22Rv1 (cell line): Measurements from ENCODE around the gene WWTR1.

Experiments
- H3K27ac ChIP-seq: fragments of 450-650 bp; 2 replicates; pipeline ENCODE4 v1.5.1; 2017
- ZFX ChIP-seq: fragments of 450-650 bp; IDR thresholded peaks from 2 replicates; pipeline ENCODE4 v1.6.1; 2017; ENCODE audit warnings: antibody characterized with exemption, borderline replicate concordance
- TF ChIP-seq, protein P1 (sequence below): fragments of 450-650 bp; IDR thresholded peaks from 2 replicates; pipeline ENCODE4 v1.5.1; 2017; ENCODE audit warnings: mild to moderate bottlenecking

Gene WWTR1

DNA sequence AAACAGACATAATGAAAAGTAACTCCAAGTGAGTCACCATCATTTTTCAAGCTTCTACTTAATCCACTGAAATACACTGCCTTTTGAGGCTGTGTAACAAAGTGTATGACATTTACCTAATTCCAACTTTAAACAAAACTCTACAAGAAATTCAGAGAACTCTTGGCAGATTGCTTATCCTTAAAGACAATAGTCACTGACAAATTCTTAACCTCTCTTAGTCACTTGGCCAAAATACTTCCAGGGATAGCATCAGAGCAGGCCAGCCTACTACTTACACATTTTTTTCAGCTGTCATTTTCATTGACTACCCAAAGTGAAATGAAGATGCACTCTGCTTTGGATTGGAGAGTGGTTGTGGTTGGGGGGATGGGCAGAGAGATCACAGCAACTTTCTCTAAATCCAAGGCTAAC, 3.6 kb downstream of the WWTR1 start:
- H3K27ac ChIP-seq, result no peak overlapping the region
- no peak for TF ChIP-seq ZFX
- TF ChIP-seq, protein P1, sequence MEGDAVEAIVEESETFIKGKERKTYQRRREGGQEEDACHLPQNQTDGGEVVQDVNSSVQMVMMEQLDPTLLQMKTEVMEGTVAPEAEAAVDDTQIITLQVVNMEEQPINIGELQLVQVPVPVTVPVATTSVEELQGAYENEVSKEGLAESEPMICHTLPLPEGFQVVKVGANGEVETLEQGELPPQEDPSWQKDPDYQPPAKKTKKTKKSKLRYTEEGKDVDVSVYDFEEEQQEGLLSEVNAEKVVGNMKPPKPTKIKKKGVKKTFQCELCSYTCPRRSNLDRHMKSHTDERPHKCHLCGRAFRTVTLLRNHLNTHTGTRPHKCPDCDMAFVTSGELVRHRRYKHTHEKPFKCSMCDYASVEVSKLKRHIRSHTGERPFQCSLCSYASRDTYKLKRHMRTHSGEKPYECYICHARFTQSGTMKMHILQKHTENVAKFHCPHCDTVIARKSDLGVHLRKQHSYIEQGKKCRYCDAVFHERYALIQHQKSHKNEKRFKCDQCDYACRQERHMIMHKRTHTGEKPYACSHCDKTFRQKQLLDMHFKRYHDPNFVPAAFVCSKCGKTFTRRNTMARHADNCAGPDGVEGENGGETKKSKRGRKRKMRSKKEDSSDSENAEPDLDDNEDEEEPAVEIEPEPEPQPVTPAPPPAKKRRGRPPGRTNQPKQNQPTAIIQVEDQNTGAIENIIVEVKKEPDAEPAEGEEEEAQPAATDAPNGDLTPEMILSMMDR, result no peak

DNA sequence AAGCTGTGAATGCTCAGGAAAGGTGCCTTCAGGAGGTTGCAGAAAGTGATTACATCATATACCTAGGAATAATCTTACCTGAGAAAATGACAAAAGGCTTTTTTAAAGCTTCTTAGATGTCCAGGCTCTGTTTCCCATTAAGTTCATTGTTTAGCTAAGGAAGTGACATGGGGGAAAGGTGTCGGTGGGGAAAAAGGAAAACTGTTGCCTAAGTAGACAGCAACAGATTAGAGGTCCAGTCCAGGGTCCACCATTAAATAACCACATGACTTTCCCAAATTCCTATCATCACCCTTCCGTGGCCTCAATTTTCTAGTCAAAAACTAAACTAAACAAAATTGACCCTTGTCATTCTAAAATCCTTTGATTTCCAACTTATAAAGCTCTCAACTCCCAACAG, 4.3 kb downstream of the WWTR1 start:
- H3K27ac ChIP-seq, result no peak overlapping the region
- TF ChIP-seq, protein P1, result no peak
- no peak for TF ChIP-seq ZFX

DNA sequence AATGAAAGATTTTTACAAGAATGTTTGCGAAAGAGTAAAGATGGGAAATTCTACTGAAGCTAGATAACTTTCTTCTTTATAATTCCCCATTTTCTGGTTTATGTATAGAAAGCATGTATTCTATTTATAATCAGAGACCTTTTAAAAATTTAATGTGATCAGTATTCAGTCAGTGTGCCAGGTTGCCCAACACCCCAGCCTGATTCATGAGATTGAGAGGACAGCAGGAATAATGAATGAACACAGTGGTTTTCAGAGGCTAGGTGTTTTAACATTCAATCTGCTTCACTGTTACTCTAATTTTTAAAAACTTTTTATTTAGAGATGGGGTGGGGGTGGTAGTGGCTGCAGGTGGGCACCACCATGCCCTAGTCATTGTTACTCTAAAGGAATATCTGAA, 4.7 kb downstream of the WWTR1 start:
- no peak for TF ChIP-seq ZFX
- TF ChIP-seq, protein P1, result no peak
- no peak overlapping the region for H3K27ac ChIP-seq

DNA sequence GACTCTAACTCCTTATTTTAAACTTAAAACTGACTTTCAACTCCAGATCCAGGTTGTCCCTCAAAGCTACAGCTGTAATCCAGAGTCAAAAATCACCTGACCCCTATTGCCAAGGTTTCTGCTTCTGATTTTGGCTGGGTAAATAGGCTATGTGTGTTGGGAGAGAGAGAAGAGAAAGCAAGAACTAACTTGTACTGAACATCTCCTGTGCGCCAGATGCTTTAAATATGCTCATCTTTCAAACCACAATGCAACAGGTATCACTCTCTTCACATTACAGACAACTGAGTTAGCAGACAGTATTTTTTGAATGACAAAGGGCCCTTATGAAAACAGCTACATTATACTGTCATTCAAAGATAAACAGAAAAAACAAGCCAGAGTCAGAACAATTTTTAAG, 7.0 kb downstream of the WWTR1 start:
- H3K27ac ChIP-seq, result no peak overlapping the region
- no peak for TF ChIP-seq ZFX
- TF ChIP-seq, protein P1, result no peak

DNA sequence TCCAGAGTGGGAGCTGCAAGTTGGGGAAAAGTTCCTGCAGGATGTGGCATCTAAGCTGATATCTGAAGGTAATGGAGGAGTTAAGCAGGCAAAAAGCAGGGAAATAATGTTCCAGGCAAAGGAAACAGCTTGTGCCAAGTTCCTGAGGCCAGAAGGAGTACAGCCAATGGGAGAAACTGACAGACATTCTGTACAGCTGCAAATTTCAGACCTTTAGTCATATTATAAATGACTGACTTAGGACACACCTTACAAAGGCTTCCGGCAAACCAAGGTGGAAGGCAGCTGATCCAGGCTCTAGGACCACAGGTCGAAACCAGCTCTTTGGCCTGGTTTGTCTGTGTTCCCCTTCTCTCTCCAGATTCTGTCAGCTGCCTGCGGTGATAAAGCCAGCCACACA, 9.3 kb downstream of the WWTR1 start:
- H3K27ac ChIP-seq, result no peak overlapping the region
- no peak for TF ChIP-seq ZFX
- TF ChIP-seq, protein P1, result no peak

DNA sequence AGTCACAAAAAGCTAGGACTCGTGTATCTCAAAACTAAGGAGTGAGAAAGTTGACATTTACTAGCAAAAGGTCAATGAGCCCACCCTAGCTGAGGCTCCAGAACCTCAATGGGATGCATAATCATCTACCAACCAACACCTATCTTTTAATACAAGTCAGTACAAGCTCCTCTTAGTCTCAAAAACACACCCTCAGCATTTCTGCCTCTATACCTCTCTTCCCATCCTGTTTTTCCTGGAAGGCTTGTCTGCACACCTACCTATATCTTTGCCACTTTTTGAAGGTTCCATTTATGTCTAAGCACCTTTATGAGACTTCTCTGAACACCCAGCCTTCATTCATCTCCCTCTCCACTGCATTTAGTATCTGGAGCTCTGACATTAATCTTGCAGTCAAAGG, 10.0 kb downstream of the WWTR1 start:
- H3K27ac ChIP-seq, result no peak overlapping the region
- TF ChIP-seq, protein P1, result no peak
- no peak for TF ChIP-seq ZFX

DNA sequence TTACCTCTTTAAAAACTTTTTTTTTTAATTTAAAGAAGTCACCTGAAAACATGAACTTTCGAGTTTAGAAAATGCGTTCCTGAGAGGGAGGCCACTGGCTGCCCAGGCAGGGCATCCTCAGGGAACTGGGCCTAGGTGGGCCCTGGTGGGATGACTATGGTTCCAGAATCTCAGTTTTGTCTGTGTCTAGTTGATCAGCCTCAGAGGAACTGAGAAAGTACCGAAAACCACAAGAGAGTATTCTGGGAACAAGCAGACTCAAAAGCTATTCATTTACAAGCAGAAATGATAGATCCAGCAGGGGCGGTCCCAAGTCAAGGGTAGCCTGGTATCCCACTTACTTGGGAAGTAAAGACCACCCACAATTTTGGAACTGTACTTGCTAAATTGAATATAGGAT, 10.5 kb downstream of the WWTR1 start:
- no peak for TF ChIP-seq ZFX
- TF ChIP-seq, protein P1, result no peak
- no peak overlapping the region for H3K27ac ChIP-seq
